Measurements from ENCODE around the gene MRPS15. TPM values are rescaled to one million over a fixed set of nuclear protein-coding genes. Genes with fewer than 3 reads are reported as not detected.
"Not testable (repeated sequence)": the region's sequence is repeated elsewhere in the genome, so short reads cannot be mapped to it uniquely, and the experiment has no call there.

Gene MRPS15
- total RNA-seq, result 100 to 1,000 TPM; 134 to 144 TPM

GRCh38 chr1:36463803-36464604 is at the start of gene MRPS15:
Gene MRPS15 (minus strand): TSS chr1:36464384. CDS start chr1:36464275, 109 bp downstream.
- POLR2A ChIA-PET, result interaction anchor here (1.9 kb wide), 1 partner anchor 14 kb away, joined by 19 read pairs; the partner anchor contains the start of gene OSCP1
- CTCF ChIA-PET, result interaction anchor here (1.1 to 1.2 kb wide), 2 partner anchors 14 to 15 kb away, joined by 3 to 5 read pairs; partner anchors contain the start of gene OSCP1

GRCh38 chr1:36512842-36513241 is 48.7 kb upstream of the MRPS15 start:
- POLR2A ChIA-PET, result no interaction called here
- CTCF ChIA-PET, result no interaction called here

GRCh38 chr1:36511804-36512798 is 47.9 kb upstream of the MRPS15 start:
- ChIA-PET POLR2A (no interaction called here), CTCF (no interaction called here)

- CTCF ChIA-PET, POLR2A ChIA-PET: not testable (repeated sequence)
These were observed 47.0 kb upstream of the MRPS15 start for GRCh38 chr1:36511220-36511619.

- CTCF ChIA-PET, result interaction anchor here (0.6 to 0.7 kb wide), 3 partner anchors 67 to 861 kb away, joined by 3 to 4 read pairs (median 3); no protein-coding TSS in a partner anchor
- POLR2A ChIA-PET, result interaction anchor here (0.7 kb wide), 1 partner anchor 526 kb away, joined by 3 read pairs; no protein-coding TSS in a partner anchor
These were observed 46.2 kb upstream of the MRPS15 start for GRCh38 chr1:36510418-36510817.

GRCh38 chr1:36508257-36508656 is 44.1 kb upstream of the MRPS15 start:
- POLR2A ChIA-PET, result no interaction called here
- CTCF ChIA-PET, result interaction anchor here (3.3 kb wide), 1 partner anchor 8 kb away, joined by 13 read pairs; no protein-coding TSS in a partner anchor

- CTCF ChIA-PET, result interaction anchor here (3.3 kb wide), 1 partner anchor 10 kb away, joined by 13 read pairs; no protein-coding TSS in a partner anchor
These were observed 42.2 kb upstream of the MRPS15 start for GRCh38 chr1:36506276-36506920.

GRCh38 chr1:36503733-36504132 is 39.5 kb upstream of the MRPS15 start:
- ChIA-PET CTCF (interaction anchor here (3.2 kb wide), 1 partner anchor 13 kb away, joined by 7 read pairs; no protein-coding TSS in a partner anchor), POLR2A (no interaction called here)

More at GRCh38 chr1:36506276-36506920, 42.2 kb upstream of the MRPS15 start:
- POLR2A ChIA-PET, result no interaction called here

GRCh38 chr1:36503159-36503558 is 39.0 kb upstream of the MRPS15 start:
- ChIA-PET POLR2A (no interaction called here), CTCF (interaction anchor here (3.2 kb wide), 1 partner anchor 13 kb away, joined by 7 read pairs; no protein-coding TSS in a partner anchor)

GRCh38 chr1:36502616-36503015 is 38.4 kb upstream of the MRPS15 start:
- ChIA-PET CTCF (interaction anchor here (3.2 kb wide), 1 partner anchor 14 kb away, joined by 7 read pairs; no protein-coding TSS in a partner anchor), POLR2A (no interaction called here)

GRCh38 chr1:36501911-36502310 is 37.7 kb upstream of the MRPS15 start:
- POLR2A ChIA-PET, result not testable (repeated sequence)
- CTCF ChIA-PET, result interaction anchor here (3.2 kb wide), 1 partner anchor 15 kb away, joined by 7 read pairs; no protein-coding TSS in a partner anchor

- CTCF ChIA-PET, result interaction anchor here (2.2 kb wide), 1 partner anchor 19 kb away, joined by 6 read pairs; no protein-coding TSS in a partner anchor
- POLR2A ChIA-PET, result no interaction called here
These were observed 33.0 kb upstream of the MRPS15 start for GRCh38 chr1:36497207-36497606.

- POLR2A ChIA-PET, result no interaction called here
- CTCF ChIA-PET, result no interaction called here
These were observed 30.8 kb upstream of the MRPS15 start for GRCh38 chr1:36494971-36495370.

- ChIA-PET POLR2A (no interaction called here), CTCF (no interaction called here)
These were observed 29.3 kb upstream of the MRPS15 start for GRCh38 chr1:36493524-36493923.

- CTCF ChIA-PET, result no interaction called here
- POLR2A ChIA-PET, result no interaction called here
These were observed 28.3 kb upstream of the MRPS15 start for GRCh38 chr1:36492491-36492890.

- CTCF ChIA-PET, POLR2A ChIA-PET: not testable (repeated sequence)
These were observed 25.3 kb upstream of the MRPS15 start for GRCh38 chr1:36489258-36490051.

GRCh38 chr1:36487906-36488305 is 23.7 kb upstream of the MRPS15 start:
- CTCF ChIA-PET, result no interaction called here

GRCh38 chr1:36487336-36487725 is 23.1 kb upstream of the MRPS15 start:
- POLR2A ChIA-PET, CTCF ChIA-PET: not testable (repeated sequence)

More at GRCh38 chr1:36487906-36488305, 23.7 kb upstream of the MRPS15 start:
- POLR2A ChIA-PET, result no interaction called here

Data from activated CD8-positive, alpha-beta memory T cell treated with anti-CD3 and anti-CD28 coated beads for 36 hours (primary cell).